C1 segment of cervical spinal cord (tissue), 14 donors: ENCODE results near the gene GANC.
"Not testable (repeated sequence)": the region's sequence is repeated elsewhere in the genome, so short reads cannot be mapped to it uniquely, and the experiment has no call there.

Source experiments
- DNase-seq, 14 donors: peaks; one replicate each; lab custom pipeline; 2025; lab: John Stamatoyannopoulos, UW

GANC gene

GRCh38 chr15:42283671-42284070, 10.7 kb downstream of the GANC start:
- no peak for DNase-seq

- DNase-seq, result no peak
Observed at GRCh38 chr15:42284551-42284950, 11.6 kb downstream of the GANC start.

GRCh38 chr15:42285034-42285433, 12.0 kb downstream of the GANC start:
- DNase-seq, result no peak

GRCh38 chr15:42286445-42287029, 13.5 kb downstream of the GANC start:
- DNase-seq, result no peak

- no peak for DNase-seq
Observed at GRCh38 chr15:42287931-42288330, 14.9 kb downstream of the GANC start.

GRCh38 chr15:42289166-42289565, 16.2 kb downstream of the GANC start:
- no peak for DNase-seq

- DNase-seq, result not testable (repeated sequence)
Observed at GRCh38 chr15:42301004-42301403, 28.0 kb downstream of the GANC start.

GRCh38 chr15:42306681-42307080, 33.7 kb downstream of the GANC start:
- no peak for DNase-seq

GRCh38 chr15:42313463-42313862, 40.5 kb downstream of the GANC start:
- DNase-seq, result no peak

- no peak for DNase-seq
Observed at GRCh38 chr15:42314818-42315217, 41.8 kb downstream of the GANC start.

GRCh38 chr15:42315521-42315920, 42.5 kb downstream of the GANC start:
- DNase-seq, result no peak

- DNase-seq, result not testable (repeated sequence)
Observed at GRCh38 chr15:42316282-42316805, 43.3 kb downstream of the GANC start.

- no peak for DNase-seq
Observed at GRCh38 chr15:42319206-42319605, 46.2 kb downstream of the GANC start.

GRCh38 chr15:42324308-42324707, 51.3 kb downstream of the GANC start:
- no peak for DNase-seq

- DNase-seq, result no peak
Observed at GRCh38 chr15:42329161-42329560, 56.2 kb downstream of the GANC start.

GRCh38 chr15:42329992-42330391, 57.0 kb downstream of the GANC start:
- no peak for DNase-seq

GRCh38 chr15:42331235-42331634, 58.2 kb downstream of the GANC start:
- DNase-seq, result no peak

GRCh38 chr15:42332331-42332730, 59.3 kb downstream of the GANC start:
- DNase-seq, result no peak

- DNase-seq, result no peak
Observed at GRCh38 chr15:42335074-42335473, 62.1 kb downstream of the GANC start.

GRCh38 chr15:42336650-42337049, 63.6 kb downstream of the GANC start:
- not testable (repeated sequence) for DNase-seq

GRCh38 chr15:42337104-42337503, 64.1 kb downstream of the GANC start:
- not testable (repeated sequence) for DNase-seq

GRCh38 chr15:42338500-42338899, 65.5 kb downstream of the GANC start:
- no peak for DNase-seq

- no peak for DNase-seq
Observed at GRCh38 chr15:42343596-42344232, 70.7 kb downstream of the GANC start.
